H1 (cell line): ENCODE measurements around the gene ADAM12. TPM values are rescaled to one million over a fixed set of nuclear protein-coding genes. Genes with fewer than 3 reads are reported as not detected.

Experiments
- CHD7 ChIP-seq: fragments of 300-600 bp; sonication (generic); IDR thresholded peaks from 2 replicates; pipeline ENCODE4 v1.7.1; 2012; ENCODE audit warnings: low read length, moderate library complexity, mild to moderate bottlenecking, inconsistent platforms; ENCODE audit not compliant: insufficient replicate concordance
- polyA plus RNA-seq, 7 experiments: library from polyadenylated mRNA; depleted of rRNA in 3 of 7; stranded (reverse) in 5 of 7; unstranded in 2 of 7; fragments of >200 nt in 5 of 7; fragments of 200-250 nt in 2 of 7; gene quantifications; 1 replicate in 5 of 7; 2 replicates in 1 of 7; 4 replicates in 1 of 7; pipeline versions ENCODE4 v1.2.1 to v1.2.3, GENCODE V29; 2011 to 2013; ENCODE audit warnings: missing spikeins in 2 of 7, mixed read lengths in 2 of 7
- total RNA-seq: library from RNA; stranded (reverse); fragmentation: NEBNext Ultra II Directional; extraction: Animal tissue kit (Norgen Biotek cat#: 25700); gene quantifications from 2 replicates; pipeline ENCODE4 v1.2.1, GENCODE V29; 2021
- TF ChIP-seq, protein P1 (sequence below): IDR thresholded peaks from 2 replicates; pipeline ENCODE4 v1.6.1; 2012; ENCODE audit warnings: low read length, inconsistent platforms

ADAM12 gene
- total and polyA plus RNA-seq, 2 of the 8 experiments (the other 6 are each of a cell fraction or from before 2014, with no cell fraction given), result 0.07 to 0.17 TPM

GRCh38 chr10:126400641-126401040, 12.4 kb upstream of the ADAM12 start (continued):
- no peak for TF ChIP-seq CHD7
- TF ChIP-seq, protein P1, sequence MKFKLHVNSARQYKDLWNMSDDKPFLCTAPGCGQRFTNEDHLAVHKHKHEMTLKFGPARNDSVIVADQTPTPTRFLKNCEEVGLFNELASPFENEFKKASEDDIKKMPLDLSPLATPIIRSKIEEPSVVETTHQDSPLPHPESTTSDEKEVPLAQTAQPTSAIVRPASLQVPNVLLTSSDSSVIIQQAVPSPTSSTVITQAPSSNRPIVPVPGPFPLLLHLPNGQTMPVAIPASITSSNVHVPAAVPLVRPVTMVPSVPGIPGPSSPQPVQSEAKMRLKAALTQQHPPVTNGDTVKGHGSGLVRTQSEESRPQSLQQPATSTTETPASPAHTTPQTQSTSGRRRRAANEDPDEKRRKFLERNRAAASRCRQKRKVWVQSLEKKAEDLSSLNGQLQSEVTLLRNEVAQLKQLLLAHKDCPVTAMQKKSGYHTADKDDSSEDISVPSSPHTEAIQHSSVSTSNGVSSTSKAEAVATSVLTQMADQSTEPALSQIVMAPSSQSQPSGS, result no peak
